Measurements from ENCODE around the gene DNMBP.

GRCh38 chr10:99874341-99875085, 135.2 kb downstream of the DNMBP start:
- TF ChIP-seq EZH2phosphoT487 (IDR thresholded peaks at IDR 0.05; ENCODE audit: unreplicated experiment) (no peak), CTCF (conservative IDR thresholded peaks at IDR 0.05; ENCODE audit: low read depth in 2 of 2) (no peak), POLR2AphosphoS5 (IDR thresholded peaks at IDR 0.05; ENCODE audit: low read depth) (peak; percentile 58), ETS1 (IDR thresholded peaks at IDR 0.05) (no peak)

Measured in GM23338 (cell line).